ENCODE data around the gene NPY5R. TPM values are rescaled to one million over a fixed set of nuclear protein-coding genes. Genes with fewer than 3 reads are reported as not detected.

Gene NPY5R
- total RNA-seq, 4 donors from 2014 or later: 2.8 to 4.8 (median 3.2) TPM; not detected in 1

GRCh38 chr4:163384926-163385325, 41.2 kb downstream of the NPY5R start:
- DNase-seq (ENCODE audit: low spot score) (no peak), ATAC-seq (ENCODE audit: low FRiP score) (no peak)
- TF ChIP-seq CTCF (IDR thresholded peaks at IDR 0.05): no peak

- DNase-seq (ENCODE audit: low spot score) (no peak), ATAC-seq (ENCODE audit: low FRiP score) (no peak)
- TF ChIP-seq CTCF (IDR thresholded peaks at IDR 0.05): no peak
Measured at GRCh38 chr4:163385466-163385865, 41.8 kb downstream of the NPY5R start.

GRCh38 chr4:163391756-163392155, 48.1 kb downstream of the NPY5R start:
- DNase-seq (ENCODE audit: low spot score) (no peak), ATAC-seq (ENCODE audit: low FRiP score) (no peak)
- no peak for TF ChIP-seq CTCF (IDR thresholded peaks at IDR 0.05)

- TF ChIP-seq CTCF (IDR thresholded peaks at IDR 0.05): no peak
- no peak for ATAC-seq (ENCODE audit: low FRiP score)
- no peak for DNase-seq (ENCODE audit: low spot score)
Measured at GRCh38 chr4:163392328-163392727, 48.6 kb downstream of the NPY5R start.

GRCh38 chr4:163393471-163393870, 49.8 kb downstream of the NPY5R start:
- DNase-seq (ENCODE audit: low spot score) (no peak), ATAC-seq (ENCODE audit: low FRiP score) (no peak)
- TF ChIP-seq CTCF (IDR thresholded peaks at IDR 0.05): no peak

GRCh38 chr4:163395055-163395454, 51.4 kb downstream of the NPY5R start:
- no peak for DNase-seq (ENCODE audit: low spot score)
- ATAC-seq (ENCODE audit: low FRiP score): peak; percentile 57
- no peak for TF ChIP-seq CTCF (IDR thresholded peaks at IDR 0.05)

- DNase-seq (ENCODE audit: low spot score) (no peak), ATAC-seq (ENCODE audit: low FRiP score) (no peak)
- no peak for TF ChIP-seq CTCF (IDR thresholded peaks at IDR 0.05)
Measured at GRCh38 chr4:163395758-163396157, 52.1 kb downstream of the NPY5R start.
